Stimulated activated CD8-positive, alpha-beta memory T cell treated with anti-CD3 and anti-CD28 coated beads, Interleukin-12 subunit alpha, Interleukin-12 subunit beta, amount 100 ng/mL, for 24 hours (primary cell): ENCODE measurements around the gene MAK.
"Not testable (repeated sequence)": the region's sequence is repeated elsewhere in the genome, so short reads cannot be mapped to it uniquely, and the experiment has no call there.

Source experiments
- DNase-seq: peaks from one replicate; pipeline ENCODE4 v3.0.0-alpha.2; 2020; ENCODE audit errors: extremely low read depth

MAK gene

GRCh38 chr6:10853849-10854300, 15.5 kb upstream of the MAK start:
- not testable (repeated sequence) for DNase-seq

GRCh38 chr6:10852361-10852960, 14.1 kb upstream of the MAK start:
- DNase-seq, result no peak

GRCh38 chr6:10850728-10851127, 12.4 kb upstream of the MAK start:
- no peak for DNase-seq

GRCh38 chr6:10849901-10850300, 11.6 kb upstream of the MAK start:
- DNase-seq, result no peak

GRCh38 chr6:10847684-10848083, 9.3 kb upstream of the MAK start:
- no peak for DNase-seq

- DNase-seq, result no peak
These were observed 5.2 kb upstream of the MAK start for GRCh38 chr6:10843554-10843953.

- DNase-seq, result no peak
These were observed 525 bp upstream of the MAK start for GRCh38 chr6:10838794-10839333.

- no peak for DNase-seq
These were observed 731 bp downstream of the MAK start for GRCh38 chr6:10837622-10837994.

GRCh38 chr6:10837009-10837621, 1.2 kb downstream of the MAK start:
- DNase-seq, result no peak

GRCh38 chr6:10834823-10835222, 3.5 kb downstream of the MAK start:
- DNase-seq, result no peak

- DNase-seq, result no peak
These were observed 6.7 kb downstream of the MAK start for GRCh38 chr6:10831609-10832008.

GRCh38 chr6:10824819-10825218, 13.5 kb downstream of the MAK start:
- no peak for DNase-seq

GRCh38 chr6:10824297-10824696, 14.0 kb downstream of the MAK start:
- DNase-seq, result no peak

GRCh38 chr6:10814176-10814575, 24.2 kb downstream of the MAK start:
- DNase-seq, result not testable (repeated sequence)

GRCh38 chr6:10809098-10809497, 29.2 kb downstream of the MAK start:
- DNase-seq, result no peak

GRCh38 chr6:10808376-10808775, 30.0 kb downstream of the MAK start:
- no peak for DNase-seq

GRCh38 chr6:10801224-10801848, 37.0 kb downstream of the MAK start:
- DNase-seq, result peak; percentile 10

GRCh38 chr6:10800810-10801209, 37.5 kb downstream of the MAK start:
- no peak for DNase-seq

GRCh38 chr6:10794239-10794638, 44.1 kb downstream of the MAK start:
- DNase-seq, result no peak

GRCh38 chr6:10793695-10794094, 44.6 kb downstream of the MAK start:
- no peak for DNase-seq

- DNase-seq, result no peak
These were observed 45.3 kb downstream of the MAK start for GRCh38 chr6:10793035-10793434.

- no peak for DNase-seq
These were observed 46.2 kb downstream of the MAK start for GRCh38 chr6:10792101-10792500.

- DNase-seq, result no peak
These were observed 46.7 kb downstream of the MAK start for GRCh38 chr6:10791673-10792072.
